GM19193 (cell line): ENCODE results near the gene MINDY3.

Source experiments
- POLR2A ChIP-seq: IDR thresholded peaks from 4 replicates; pipeline ENCODE4 v1.6.1; 2011; ENCODE audit not compliant: insufficient read depth, insufficient read length; ENCODE audit errors: extremely low read depth

MINDY3 gene

DNA sequence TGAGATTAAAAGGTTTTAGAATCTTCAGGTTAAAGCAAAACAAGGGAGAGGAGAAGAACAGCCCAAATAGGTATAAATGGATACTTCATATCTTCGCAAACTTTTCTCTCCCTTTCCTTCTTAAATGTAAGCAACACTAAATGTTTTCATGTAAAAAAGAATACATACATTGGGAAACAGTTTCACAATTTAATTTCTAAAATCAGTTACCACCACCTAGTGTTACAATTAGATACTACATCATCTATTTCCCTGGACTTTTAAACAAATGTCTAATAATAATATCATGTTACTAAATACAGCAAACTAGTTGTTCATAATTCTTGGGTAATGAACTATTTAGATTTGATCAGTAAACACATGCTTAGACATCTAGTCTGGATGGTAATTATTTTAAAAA lies 35.8 kb downstream of the MINDY3 start:
- no peak for TF ChIP-seq POLR2A

DNA sequence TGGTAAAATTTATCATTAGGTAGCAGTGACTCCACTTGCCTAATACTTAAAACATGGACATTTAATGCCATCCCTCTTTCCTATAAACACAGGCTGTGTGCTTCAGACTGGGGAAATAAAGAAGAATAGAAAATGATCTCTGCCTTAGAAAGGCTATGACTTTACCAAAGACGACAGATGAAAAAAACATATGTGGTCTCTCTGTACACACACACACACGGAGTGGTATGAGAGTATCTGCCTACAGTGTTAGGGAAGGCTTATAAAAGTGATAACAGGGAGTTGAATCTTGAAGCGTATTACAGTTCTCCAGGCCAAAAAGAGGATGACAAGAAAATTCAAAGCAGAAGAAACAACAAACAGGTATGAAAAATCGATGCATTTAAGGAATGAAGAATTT lies 38.2 kb downstream of the MINDY3 start:
- no peak for TF ChIP-seq POLR2A

DNA sequence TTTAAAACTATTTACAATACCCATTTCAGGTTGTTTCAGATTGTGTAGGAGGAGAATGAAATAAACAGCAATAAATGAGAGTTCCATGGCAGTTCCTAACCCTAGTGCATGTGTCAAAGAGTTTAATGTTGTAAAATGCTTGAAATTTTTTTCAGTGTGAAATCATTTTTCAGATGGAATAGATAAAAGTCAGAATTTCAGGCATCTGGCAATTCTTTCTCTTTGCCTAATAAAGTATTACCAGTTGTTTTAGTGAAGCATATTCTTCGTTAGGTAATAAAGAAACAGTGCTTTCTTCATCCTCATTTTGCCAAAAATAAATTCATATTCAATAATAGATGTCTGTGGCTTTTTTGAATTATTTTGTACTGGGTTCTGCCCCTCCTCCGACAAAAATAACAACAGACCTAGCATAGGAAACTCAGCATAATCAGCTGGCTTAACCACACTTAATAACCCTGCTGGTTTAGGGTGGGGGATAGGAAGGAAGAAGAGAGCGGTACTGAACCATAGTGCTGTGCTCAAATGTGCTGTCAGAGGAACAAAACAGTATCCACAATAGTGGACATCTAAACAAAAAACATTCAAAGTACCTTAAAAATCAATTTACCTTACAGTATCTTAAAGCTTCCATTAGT lies 39.1 kb downstream of the MINDY3 start:
- no peak for TF ChIP-seq POLR2A

DNA sequence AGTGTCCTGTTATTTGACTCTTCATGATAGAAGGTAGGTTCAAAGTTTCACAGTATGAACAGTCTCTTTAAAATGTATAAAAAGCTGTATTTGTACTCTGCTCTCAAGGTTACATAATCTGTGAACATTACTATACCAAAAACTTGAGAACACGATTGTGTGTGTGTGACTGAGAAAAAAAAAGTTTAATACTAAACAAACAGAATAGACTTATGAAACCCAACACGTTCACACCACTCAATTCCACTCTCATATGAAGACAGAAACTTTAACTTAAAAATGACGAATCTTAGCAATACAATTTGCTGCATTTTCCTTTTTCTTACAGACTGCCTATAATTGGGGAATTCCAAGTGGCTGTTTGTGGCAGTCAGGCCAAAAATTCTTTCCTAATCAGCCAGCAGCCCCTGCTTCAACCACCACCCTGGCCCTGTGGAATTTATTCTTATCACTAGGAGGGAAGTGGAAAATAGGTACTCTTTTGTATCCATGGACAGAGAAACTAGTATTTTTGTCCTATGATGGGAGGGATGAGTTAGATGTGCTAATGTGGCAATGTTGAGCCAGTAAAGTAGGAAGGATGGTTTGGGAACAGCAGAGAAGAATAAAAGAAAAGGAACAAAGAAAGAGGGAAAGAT lies 42.8 kb downstream of the MINDY3 start:
- TF ChIP-seq POLR2A: no peak

DNA sequence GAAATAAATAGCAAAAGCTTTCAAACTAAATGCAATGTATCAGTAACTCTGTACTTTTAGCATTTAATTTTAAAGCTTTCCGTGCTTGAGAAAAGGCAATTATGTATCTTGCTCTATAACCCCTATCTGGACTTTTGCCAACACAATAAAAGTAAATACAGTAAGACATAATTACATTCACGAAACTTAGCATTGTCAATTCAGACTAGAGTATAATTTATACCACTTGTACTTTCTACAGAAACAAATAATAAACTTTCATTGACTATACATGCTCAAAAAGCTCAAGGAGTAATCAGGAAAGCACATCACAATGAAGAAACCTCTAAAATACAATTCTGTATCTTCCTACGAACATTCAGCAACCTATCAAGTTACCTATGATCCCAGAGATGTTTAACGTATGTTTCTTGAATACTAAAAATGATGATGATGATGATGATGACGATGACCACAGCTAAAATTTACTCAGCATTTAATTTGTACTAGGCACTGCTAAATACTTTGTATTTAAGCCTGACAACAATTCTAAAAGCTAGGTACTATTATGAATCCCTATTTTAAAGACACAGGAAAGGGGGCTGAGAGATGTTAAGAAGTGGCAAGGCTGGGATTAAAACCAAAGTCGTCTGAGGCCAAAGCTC lies 44.9 kb downstream of the MINDY3 start:
- TF ChIP-seq POLR2A: no peak

DNA sequence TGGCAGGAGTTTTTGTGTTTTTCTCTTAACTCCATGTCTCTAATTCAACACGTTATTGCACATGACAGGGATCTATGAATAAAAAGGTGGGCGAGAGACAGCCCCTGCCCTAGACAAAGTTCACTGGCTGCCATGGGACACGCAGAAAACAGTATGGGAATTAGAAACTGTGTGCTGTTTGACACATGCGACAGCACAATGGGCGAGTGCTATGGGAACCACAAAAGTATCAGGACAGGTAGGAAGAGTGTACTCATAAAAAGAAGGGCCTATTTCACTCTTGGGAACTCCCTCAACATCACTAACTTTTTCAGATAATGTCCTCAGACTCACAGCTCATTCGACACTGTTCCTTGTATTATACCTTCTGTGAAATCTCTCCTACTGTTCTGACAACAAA lies 45.7 kb downstream of the MINDY3 start:
- no peak for TF ChIP-seq POLR2A

DNA sequence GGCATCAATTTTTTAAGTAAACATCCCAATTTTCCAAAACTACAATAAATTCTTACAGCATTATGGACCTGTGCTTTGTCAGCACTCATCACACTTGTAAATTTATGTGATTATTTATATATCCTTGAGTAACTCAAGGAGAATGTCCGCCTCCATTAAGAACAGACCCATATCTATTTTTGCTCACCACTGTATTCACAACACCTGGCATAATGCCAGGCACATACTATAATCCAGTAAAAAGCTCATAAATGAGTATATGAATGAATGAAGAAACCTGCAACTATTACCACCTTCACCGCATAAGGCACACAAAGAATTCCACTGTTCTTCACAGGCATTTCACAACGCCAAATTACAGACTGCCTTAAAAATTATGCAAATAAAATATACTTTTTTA lies 46.9 kb downstream of the MINDY3 start:
- no peak for TF ChIP-seq POLR2A

DNA sequence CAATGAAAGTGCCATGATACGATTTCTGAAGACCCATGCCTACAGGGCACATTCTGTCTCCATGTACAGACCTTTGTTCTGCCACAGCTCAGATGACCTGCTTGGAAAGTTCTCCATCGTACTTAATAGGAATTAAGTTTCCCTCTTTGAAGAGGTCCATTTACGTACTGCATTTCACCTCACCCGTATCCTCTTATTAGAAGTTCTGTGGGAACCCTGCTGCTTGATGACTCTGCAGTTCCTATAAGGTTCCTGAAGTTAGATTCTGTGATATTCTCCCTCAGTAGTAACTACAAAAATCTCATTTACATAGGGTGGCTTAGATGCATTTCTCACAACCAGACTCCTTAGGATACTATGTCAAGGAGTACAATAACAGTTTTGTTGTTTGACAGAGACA lies 50.9 kb downstream of the MINDY3 start:
- TF ChIP-seq POLR2A: no peak

DNA sequence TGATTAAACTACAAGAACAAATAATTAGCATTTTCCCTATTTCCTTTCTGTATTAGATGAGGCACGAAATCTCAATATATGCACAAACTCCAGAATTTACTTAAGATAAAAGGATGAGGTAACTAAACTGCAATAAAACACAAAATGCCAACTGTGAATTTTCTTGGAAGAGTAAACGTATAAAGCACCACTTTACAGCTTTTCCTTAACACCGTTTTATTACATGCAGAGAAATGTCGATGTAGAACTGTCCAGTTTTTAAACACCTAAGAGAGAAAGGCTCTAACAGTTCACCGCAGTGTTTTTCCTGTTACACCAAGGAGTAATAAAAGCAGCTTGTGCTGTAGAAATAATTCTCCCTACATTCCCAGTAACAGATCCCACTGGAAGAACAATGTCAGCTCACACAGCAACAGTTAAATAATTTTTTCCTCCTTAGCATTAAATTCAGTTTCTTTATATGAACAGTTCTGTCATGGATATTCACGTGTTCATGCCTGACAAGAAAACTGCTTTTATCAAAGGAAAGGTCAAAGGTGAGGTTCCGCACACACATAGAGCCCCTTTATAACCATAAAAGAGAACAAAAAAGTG lies 52.0 kb downstream of the MINDY3 start:
- TF ChIP-seq POLR2A: no peak

DNA sequence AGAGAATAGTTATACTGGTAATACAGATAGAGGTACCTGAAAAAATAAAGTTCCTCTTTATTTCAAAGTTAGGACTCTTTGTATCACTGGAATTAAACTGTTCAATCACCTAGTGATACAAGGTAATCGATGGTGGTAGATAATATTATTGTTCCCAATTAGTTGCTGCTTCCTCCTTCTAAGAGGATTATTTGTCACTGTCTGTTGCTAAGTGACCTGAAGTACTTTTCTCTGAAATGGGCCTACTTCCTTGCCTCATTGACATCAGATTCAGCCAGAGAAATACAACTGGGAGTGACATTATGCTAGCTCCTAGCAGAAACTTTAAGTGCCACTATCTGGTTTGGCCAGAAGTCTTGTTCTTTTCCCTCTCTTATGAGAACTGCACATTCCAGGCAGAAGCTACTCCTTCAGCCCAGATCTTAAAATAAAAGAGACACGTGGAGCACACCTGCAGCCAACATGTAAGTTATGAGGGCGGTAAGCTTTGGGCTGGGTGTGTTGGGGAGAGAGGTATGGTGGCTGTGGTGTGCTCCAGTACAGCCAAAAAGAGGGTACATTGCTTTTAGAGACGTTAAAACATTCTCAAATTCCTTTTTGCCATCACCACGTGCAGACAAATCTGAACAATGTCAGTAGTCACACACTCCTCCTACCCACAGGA lies 54.8 kb downstream of the MINDY3 start:
- no peak for TF ChIP-seq POLR2A

DNA sequence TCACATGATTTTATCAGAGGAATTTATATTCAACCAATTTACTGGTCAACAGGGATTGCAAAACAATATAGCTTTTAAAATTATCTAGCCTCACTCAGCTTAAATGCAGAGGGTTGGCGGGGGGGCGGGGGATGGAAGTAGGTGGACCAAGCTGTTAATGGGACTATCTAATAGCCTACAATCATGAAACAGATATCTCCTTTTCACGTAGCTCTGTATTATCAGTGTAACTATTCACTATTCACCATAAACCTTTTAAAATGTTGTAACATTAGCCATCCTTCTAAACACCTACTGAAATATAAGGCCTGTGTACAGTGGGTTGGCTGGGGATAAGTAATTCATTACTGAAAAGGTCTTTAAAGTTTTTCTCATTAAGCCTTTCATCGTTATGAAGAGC lies 56.2 kb downstream of the MINDY3 start:
- no peak for TF ChIP-seq POLR2A

DNA sequence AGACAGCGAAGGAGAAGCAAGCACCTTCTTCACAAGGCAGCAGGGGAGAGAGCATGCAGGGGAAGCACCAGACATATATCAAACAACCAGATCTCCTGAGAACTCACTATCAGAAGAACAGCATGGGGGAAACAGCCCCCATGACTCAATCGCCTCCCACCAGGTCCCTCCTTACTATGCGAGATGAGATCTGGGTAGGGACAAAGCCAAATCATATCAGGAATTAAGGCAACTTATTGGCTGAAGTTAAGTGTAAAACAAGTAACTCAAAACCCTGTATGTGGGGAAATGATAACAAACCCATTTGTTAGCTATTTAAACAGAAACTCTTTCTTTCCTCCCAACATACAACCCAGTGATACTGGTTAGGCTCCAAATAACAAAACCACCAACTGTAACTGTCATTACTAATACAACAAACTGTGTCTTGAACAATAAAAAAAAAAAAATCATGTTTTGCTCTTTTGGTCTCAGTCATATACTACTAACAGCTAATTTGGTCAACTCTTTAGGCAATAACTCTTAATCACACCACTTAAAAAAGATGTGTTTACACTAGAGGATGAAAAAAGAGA lies 57.8 kb downstream of the MINDY3 start:
- no peak for TF ChIP-seq POLR2A

DNA sequence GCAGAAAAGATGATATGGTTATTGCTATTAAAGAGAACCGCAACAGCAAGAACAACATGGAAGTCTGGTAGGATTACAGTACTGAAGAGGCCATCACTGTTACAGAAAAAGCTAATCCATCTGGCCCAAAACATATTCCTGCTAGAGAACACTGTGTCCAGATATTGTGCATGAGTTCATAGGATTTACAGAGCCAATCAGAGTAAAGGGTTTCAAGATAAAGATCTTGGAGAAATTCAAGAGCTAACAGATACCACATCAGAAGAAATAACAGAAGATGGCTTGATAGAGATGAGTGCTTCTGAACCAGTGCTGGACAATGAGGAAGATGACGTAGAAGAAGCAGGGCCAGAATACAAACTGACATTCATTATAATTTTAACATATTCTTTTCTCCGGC lies 58.7 kb downstream of the MINDY3 start:
- TF ChIP-seq POLR2A: no peak

DNA sequence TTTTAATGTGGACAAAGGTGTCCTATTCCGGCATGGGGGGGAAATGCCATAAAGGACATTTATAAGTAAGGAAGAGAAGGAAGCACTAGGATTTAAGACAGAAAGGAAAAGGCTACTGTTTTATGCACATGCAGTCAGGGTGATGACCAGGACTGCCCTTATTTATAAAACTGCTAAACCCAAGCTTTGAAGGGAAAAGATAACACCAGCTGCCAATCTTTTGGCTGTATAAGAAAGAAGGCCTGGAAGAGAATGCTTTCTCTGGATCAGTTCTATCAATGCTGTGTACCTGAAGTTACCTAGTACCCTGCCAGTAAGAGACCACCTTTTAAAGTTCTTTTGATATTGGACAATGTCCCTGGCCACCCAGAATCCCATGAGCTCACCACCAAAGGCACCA lies 59.2 kb downstream of the MINDY3 start:
- no peak for TF ChIP-seq POLR2A

DNA sequence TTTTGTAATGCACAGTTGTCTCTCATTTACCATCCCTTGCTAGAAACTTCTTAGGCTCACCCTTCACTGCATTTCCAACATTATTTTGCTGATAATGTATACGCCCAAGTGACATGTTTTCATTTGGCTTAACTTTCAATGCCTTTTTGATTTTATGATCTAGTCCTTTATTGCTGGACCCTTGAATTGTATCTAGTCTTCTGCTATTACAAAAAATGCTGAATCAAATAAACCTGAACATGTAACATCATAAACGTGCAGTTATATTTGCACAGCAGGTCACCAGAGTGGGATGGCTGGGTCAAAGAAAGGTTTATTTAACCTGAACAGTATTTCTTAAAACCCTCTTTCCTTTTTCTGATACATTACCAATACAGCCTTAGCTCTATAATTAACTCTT lies 63.0 kb downstream of the MINDY3 start:
- no peak for TF ChIP-seq POLR2A
